ENCODE measurements around the gene CZIB.
"Not testable (repeated sequence)": the region's sequence is repeated elsewhere in the genome, so short reads cannot be mapped to it uniquely, and the experiment has no call there.

The CZIB gene

GRCh38 chr1:53238197-53239155 is 18.0 kb upstream of the CZIB start, which contains the start of gene MAGOH:
Gene MAGOH (minus strand): TSS chr1:53238518. CDS start chr1:53238448, 70 bp downstream.
- DNase-seq: peak; percentile 95

GRCh38 chr1:53237638-53238037 is 17.2 kb upstream of the CZIB start:
- DNase-seq: no peak

- no peak for DNase-seq
Measured at GRCh38 chr1:53220962-53221286, 490 bp upstream of the CZIB start.

- DNase-seq: no peak
Measured at GRCh38 chr1:53219711-53220110, 723 bp downstream of the CZIB start.

GRCh38 chr1:53218201-53218600 is 2.2 kb downstream of the CZIB start:
- no peak for DNase-seq

- DNase-seq: no peak
Measured at GRCh38 chr1:53214376-53214940, 6.0 kb downstream of the CZIB start.

- no peak for DNase-seq
Measured at GRCh38 chr1:53210954-53211353, 9.5 kb downstream of the CZIB start.

- DNase-seq: no peak
Measured at GRCh38 chr1:53210352-53210751, 10.1 kb downstream of the CZIB start.

GRCh38 chr1:53207726-53208125 is 12.7 kb downstream of the CZIB start:
- DNase-seq: no peak

- no peak for DNase-seq
Measured at GRCh38 chr1:53206735-53207379, 13.6 kb downstream of the CZIB start.

GRCh38 chr1:53206083-53206685 is 14.2 kb downstream of the CZIB start:
- not testable (repeated sequence) for DNase-seq

- not testable (repeated sequence) for DNase-seq
Measured at GRCh38 chr1:53205496-53205895, 14.9 kb downstream of the CZIB start.

- no peak for DNase-seq
Measured at GRCh38 chr1:53203466-53203865, 17.0 kb downstream of the CZIB start.

- DNase-seq: no peak
Measured at GRCh38 chr1:53198241-53198651, 22.2 kb downstream of the CZIB start.

GRCh38 chr1:53197291-53198200 is 22.9 kb downstream of the CZIB start:
- no peak for DNase-seq

GRCh38 chr1:53196485-53197290 is 23.7 kb downstream of the CZIB start, which contains the start of gene CPT2:
Gene CPT2 (plus strand): TSS chr1:53196824. CDS start chr1:53196944, 120 bp downstream.
- peak; percentile 92 for DNase-seq

GRCh38 chr1:53196017-53196484 is 24.4 kb downstream of the CZIB start:
- no peak for DNase-seq

GRCh38 chr1:53195246-53196016 is 25.0 kb downstream of the CZIB start:
- DNase-seq: no peak

- DNase-seq: no peak
Measured at GRCh38 chr1:53190210-53190611, 30.2 kb downstream of the CZIB start.

GRCh38 chr1:53189061-53189460 is 31.4 kb downstream of the CZIB start:
- DNase-seq: no peak

Data from stimulated activated CD4-positive, alpha-beta T cell treated with anti-CD3 and anti-CD28 coated beads, Interleukin-4, amount 100 ng/mL, for 24 hours (primary cell).